ENCODE measurements around the gene KLHL12.

Gene KLHL12

DNA sequence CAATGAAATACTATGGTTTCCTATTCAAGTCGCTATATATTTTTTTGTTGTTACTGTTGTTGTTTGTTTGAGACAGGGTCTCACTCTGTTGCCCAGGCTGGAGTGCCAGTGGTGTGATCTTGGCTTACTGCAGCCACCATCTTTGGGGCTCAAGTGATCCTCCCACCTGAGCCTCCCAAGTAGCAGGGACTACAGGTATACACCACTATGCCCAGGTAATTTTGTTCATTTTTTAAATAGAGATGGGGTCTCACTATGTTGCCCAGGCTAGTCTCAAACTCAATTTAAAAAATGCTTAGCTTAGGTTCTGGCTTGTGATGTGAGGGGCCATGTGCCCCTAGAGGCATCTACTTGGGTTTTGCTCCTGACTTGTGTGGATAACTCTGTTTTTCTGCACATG, 47.9 kb downstream of the KLHL12 start:
- DNase-seq, result no peak

DNA sequence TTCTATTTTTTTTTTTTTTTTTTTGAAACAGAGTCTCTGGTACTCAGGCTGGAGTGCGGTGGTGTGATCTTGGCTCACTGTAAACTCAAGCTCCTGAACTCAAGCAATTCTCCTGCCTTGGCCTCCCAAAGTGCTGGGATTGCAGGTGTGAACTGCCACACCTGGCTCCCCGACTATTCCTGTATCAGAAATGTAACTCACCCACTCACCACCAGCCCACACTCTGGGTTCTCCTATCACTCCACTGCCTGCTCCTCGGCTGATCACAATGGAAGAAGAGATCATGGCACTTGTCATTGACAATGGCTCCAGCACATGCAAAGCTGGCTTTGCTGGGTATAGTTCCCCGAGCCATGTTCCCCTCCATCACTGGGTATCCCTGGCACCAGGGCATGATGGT, 54.0 kb downstream of the KLHL12 start:
- no peak for DNase-seq

DNA sequence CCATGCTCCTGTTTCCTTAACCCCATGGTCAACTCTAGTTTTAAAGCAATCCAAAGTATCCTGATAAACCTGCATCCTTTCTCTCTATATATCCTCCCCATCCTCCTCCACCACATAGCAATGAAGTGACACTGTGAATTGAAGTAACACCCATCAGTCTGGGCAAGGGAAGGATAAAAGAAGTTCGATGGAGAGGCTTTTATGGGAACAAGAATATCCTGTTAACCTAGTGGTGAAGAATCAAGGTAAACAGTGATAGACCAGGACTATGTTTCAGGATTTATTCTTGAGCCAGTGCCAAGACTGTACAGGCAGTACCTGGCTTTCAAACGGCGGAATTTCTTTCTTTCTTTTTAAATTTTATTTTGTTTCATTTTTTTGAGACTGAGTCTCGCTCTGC, 55.7 kb downstream of the KLHL12 start:
- DNase-seq, result no peak

DNA sequence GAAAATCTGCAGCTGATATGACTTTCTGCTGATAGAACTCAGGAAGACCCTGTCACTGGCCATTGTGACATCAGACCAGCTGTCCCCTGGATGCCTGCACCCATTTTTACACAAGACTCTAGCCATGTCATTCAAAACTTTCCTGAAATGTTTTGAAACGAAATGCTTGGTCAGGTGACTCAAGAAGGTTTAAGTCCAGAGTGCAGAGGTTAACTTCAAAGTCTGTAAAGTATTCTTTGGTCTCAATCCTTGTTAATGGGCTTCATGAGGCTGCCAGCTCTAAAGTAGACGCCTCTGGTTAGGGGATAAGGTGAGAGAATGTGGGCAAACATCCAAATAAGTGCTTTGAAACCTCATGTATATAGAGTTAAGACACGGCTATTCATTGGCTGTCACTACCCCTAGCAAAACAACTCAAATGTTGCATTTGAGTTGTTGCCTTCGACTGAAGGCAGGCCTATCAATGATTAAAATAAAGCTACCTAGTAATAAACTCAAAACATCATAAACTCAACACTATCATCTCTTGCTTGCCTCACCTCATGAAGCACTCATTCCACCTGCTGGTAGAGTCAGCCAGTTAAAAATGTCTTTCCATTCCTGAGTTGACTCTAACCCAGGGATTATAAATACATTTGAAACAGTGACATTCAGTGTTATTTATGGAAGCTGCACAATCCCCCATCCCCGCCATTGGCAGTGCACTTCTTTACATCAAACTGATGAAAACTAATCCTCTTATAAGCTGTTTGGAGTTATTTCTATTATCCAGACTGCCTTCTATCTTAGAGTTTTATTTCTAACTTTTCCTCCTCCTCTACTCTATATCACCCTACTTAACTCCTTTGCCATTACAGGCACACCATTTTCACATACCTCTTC, 64.1 kb downstream of the KLHL12 start:
- no peak for DNase-seq

DNA sequence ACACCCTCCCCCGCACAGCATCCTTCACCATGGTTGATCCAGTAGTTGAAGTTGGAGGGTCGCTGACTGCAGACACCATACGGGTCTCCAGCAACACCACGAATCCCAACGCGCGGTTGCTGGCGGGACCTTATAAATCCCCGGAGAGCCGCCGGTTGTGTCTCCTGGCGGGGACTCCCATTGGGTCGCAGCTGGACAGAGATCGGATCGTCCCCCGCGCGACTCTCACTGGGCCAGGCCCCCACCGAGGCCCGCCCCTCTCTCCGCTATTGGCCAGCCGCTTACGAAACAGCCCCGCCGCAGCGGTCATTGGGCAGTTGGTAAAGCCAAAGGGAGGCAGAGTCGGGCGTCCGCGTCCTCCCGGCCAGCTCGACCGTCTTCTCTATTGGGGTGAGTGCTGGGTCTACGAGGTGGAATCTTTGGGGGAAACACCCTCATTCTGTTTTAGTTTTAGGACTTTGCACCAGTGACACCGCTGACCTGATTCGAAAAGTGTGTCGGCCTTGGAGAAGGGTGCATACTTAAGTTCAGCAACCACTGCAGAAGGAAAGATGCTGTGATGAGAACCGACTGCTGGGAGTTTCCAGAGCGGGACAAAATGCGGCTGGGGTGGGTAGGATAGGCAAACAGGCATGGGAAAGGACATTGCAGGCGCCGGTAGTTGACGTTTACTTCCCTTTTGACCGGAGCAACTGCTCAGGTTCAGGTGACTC, 65.5 kb downstream of the KLHL12 start:
- peak; percentile 95 to 96 for DNase-seq

DNA sequence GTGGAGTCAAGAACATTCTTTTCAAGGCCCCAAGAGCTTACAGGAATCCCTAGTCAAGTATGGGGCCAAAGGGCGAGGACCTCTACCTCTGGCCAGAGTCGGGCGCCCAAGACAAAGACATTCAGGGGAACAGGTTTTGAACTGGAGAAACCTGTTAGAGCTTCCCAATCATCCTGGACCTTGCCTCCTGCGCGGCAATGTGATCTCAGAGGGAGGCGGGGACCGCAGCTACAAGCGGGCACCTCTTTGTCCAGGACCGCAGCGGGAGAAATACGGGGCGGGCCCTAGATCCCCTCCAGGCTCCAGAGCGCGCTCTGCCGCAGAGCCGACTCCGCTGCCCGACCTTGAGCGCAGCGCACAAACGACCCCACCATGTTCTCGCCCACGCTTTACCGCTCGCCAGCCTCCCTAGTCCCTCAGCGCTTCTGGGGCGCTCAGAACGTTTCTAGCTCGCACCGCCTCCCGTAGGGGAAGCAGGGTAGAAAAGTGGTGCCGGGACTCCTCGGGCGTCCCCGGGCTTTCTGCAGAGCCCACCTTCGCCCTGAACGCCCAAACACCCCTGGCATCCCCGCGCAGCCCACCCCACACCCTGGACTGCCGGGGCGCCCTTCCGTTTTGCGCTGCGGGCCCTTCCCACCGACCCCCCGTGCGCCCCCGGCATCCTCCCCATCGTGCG, 66.2 kb downstream of the KLHL12 start:
- DNase-seq, result peak; percentile 58 to 73

DNA sequence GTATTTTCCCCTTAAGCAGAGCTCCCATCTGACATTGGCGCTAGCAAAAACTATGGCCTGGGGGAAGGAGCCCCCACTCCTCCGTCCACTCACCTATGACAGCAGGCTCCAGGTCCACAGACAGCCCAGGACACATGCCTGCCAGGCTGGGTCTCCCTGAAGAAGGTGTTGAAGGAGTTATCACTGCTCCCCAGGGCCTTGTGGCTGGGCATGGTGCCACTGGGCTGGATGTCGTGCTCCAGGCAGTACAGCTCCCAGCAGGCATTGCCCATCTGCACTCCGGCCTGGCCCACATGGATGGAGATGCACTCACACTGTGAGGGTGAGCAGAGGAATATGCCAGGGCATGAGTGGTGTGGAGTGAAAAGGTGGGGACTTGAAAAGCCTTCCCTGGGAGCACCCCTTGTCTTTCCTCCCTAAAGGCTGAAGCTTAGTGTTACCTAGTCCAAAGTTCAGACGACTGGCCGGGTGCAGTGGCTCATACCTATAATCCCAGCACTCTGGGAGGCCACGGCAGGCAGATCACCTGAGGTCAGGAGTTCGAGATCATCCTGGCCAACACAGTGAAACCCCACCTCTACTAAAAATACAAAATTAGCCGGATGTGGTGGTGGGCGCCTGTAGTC, 68.1 kb downstream of the KLHL12 start:
- no peak for DNase-seq

DNA sequence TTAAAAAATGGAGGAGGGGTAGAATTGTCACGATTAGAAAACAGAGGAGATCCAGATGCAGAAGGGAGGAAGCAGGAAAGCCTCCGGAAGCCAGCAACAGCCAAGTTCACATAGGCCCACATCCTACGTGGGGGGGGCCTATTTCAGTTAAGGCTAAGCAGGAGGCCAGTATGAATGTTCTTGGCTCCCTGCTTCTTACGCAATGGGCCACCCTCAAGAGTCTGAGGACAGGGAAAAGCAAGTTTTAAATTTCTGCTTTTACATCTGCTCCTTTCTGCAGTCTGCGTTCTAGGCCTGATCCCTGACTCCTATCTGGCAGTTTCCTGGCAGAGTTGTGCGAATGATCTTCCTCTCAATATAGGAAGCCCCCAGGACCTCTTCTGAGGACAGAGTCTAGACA, 68.7 kb downstream of the KLHL12 start:
- DNase-seq, result no peak

DNA sequence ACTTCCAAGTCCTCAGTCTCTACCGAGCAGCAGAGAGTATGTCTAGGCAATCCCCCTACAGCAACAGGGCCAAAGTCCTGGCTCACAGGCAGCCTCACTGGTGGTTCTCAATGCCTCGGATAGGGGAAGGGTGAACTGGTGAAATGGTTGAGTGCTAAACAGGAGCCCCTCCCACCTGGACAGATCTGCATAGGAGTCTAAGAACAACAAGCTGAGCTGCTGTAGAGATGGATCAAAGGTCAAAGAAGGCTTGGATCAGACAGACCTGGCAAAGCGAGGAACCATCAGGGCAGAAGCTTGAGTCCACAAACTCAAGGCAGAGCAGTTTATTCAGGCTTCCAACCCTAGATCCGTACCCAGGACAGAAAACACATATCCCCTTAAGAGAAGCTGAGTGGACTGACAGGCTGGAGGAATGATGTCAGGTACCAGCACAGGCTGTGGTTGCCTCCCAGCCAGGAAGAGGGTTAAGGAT, 69.9 kb downstream of the KLHL12 start:
- no peak for DNase-seq

DNA sequence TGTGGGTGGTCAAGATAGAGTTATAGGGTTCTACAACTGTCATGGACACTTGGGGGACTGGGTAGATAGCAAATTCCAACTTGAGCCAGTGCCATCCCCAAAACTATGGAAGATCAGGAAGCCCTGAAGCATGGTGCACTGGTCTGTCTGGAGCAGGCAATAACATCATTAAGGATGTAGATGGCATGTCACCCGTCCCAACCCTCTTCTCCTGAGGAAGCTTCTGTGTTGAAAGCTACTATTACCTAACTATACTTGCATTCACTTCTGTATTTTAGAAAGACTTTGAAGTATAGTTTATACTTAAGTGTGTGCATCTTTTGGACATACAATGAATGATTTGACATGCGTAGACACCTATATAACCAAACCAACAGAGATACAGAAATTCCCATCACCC, 71.0 kb downstream of the KLHL12 start:
- no peak for DNase-seq

DNA sequence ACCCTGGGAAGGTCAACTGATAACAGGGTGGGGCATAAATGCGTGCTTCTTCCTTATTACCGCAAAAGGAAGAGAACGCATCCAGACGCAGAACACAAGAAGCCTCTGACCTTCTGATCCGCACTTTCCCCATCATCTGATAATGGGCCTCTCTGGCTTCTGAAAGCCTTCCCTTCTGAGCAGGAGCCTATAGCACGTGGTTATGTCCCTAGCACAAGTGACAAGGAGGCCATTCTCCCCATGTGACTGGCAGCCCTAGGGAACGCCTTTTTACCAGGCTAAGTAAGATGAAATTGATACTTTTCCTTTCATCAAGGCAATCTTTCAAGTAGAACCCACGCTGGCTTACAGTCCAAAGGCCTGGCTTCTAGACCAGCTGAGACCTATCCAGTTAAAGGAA, 72.2 kb downstream of the KLHL12 start:
- DNase-seq, result no peak

DNA sequence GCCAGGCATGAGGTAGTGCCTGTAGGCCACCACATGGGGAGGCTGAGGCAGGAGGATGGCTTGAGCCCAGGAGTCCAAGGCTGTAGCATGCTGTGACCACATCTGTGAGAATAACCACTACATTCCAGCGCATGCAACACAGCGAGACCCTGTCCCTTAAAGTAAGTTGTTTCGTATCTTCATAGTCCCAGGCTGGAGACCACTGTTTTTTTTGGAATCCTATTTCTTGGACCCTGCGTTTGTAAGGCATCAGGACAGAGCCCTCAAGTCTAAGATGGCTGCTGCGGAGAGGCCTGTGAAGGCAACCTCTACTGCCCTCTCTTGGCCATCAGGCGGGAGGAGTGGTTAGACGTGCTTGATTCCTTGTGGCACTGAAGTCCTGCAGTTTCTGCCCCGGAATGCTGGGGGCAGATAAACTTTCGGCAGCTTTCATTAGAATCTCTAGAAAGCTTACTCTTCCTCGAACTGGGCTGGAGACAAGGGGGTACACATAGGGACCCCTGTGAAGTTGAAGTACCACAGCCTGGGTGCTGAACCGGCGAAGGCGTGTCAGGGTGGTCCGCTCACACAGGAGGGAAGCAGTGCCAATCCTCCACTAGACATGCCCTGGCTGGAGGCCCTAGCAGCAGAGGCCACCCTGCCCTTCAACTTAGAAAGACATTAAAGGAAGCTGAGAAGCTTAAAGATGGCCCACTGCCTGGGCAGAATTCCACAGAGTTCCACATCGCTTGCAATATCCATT, 74.7 kb downstream of the KLHL12 start:
- DNase-seq, result no peak

DNA sequence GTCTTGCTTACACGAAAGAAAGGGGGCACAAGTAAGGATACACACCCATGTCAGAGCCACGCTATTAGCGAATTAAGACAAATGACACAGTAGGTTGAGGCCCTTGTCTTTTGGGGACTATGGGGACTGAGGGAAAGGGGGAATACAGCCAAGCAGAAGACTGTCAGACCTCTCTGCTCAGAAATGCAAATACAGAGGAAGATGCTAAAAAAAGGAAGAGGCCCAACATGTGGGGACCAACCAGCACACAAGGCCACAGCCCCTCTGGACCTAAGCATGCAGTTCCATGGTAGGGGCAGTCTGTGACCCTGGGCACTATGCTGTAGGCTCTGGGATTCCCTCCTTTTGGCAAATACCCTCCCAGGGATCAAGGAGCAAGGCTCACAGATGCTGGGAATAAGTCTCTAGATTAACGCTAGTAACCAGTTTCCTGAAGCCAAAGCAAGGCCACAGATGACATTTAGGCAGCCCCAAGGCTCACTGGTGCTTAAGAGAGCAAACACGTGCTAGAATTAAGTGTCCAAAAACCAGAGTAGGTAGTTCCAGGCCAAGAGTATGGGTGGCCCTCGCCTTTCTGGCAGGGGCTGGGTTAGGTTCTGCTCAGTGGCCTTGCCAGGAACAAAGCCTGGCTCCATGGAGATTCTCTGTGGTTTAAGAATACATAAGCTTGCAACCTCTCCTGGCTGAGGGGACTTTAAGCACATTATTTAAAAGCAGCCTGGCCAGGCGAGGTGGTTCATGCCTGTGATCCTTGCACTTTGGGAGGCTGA, 76.3 kb downstream of the KLHL12 start:
- no peak for DNase-seq

DNA sequence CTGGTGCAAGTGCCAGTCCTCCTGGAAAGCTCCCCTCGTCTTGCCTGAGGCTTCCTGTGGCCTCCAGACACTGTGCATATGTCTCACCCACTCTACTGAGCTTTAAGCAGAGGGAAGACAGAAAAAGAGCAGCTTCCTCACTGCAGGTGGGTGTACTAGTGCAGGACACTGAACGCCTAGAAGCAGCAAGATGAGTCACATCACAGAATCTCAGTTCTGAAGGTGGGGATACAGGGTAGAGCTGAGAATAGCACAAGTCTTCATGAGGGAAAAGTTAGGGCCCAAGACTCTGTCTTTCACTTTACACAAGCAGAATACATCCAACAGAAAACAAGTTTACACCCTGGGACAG, 78.9 kb downstream of the KLHL12 start:
- no peak for DNase-seq

DNA sequence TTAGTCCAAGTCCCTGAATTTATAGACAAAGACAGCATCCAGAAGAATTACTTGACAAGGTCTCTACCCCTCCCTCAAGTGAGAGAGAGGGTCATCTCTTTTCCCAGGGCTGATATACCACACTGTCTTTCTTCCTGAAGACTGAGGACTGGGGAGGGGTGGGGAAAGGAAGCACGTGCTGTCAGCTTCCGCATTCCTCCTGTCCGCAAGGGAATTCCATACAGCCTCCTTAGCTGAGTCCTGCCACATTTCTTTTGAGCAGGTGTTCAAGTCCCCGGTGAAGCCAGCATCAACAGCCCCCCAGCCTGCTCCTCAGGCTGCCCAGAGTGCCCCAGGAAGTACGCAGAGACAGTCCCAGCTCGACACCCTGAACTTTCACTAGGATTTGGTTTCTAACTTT, 82.1 kb downstream of the KLHL12 start:
- DNase-seq, result no peak

DNA sequence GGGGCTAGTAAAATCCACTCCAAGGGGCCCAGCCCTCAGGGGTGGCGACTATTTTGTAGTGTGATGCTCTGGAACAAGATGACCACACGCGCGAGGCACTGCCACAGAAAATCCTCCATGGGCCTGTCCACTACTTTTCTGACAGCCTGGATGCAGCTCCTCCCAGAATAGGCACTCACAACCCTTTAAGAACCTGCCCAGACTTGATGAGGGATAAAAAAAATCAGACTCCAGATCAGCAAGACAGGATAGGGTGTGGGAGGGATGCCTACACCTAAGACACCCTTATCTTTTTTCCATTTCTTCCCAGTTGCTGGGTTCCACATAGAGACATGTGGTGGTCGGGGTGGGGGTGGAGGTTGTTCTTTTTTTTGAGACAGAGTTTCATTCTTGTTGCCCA, 82.8 kb downstream of the KLHL12 start:
- DNase-seq, result no peak

DNA sequence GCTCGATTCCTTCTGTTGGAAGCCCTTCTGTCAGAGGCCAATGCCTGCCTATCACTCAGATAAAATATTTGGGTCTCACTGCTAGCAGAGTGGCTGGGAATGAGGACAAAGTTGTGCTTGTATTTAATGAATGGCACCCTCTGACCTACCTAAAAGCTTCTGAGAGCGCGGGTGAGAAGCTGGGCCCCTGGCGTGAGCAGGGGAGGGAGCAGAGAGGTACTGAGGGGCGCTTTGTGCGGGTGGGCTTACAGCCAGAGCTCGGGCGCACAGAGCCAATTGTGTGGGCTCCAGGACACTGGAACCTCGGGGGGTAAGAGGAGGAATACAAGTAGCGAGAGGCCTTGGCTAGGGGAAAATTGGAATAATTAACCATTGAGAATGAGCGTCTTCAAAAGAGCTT, 84.0 kb downstream of the KLHL12 start:
- DNase-seq, result no peak
